ENCODE data around the gene CCNB1. TPM values are rescaled to one million over a fixed set of nuclear protein-coding genes. Genes with fewer than 3 reads are reported as not detected.

CCNB1 gene
- total and polyA plus RNA-seq, 4 donors = 1.0 to 82.5 (median 5.8) TPM

GRCh38 chr5:69131304-69131703 is 35.6 kb upstream of the CCNB1 start:
- H3K36me3 ChIP-seq (ENCODE audit: control insufficient read depth in 4 of 4, insufficient read depth in 3 of 4, low read depth in 1 of 4, low read length in 3 of 4) = peaks cover 2 to 27% (median 22%) of the 10 kb centered on the region in 4 donors
- TF ChIP-seq CTCF (IDR thresholded peaks at IDR 0.05; ENCODE audit: low read depth, low read length, missing input control) (no peak), HNF4G (IDR thresholded peaks at IDR 0.05) (no peak)
- no peak for DNase-seq (ENCODE audit: low spot score)
- no peaks in the 10 kb centered on the region for H3K4me1 ChIP-seq (ENCODE audit: control insufficient read depth in 4 of 4, insufficient read depth in 4 of 4, low read length in 3 of 4)
- no peak overlapping the region for H3K4me3 ChIP-seq (ENCODE audit: low read depth in 1 of 3, low read length in 3 of 3)
- no peaks in the 10 kb centered on the region for H3K27me3 ChIP-seq (ENCODE audit: control insufficient read depth in 4 of 4, insufficient read depth in 4 of 4, low read length in 3 of 4)
- no peak overlapping the region for H3K27ac ChIP-seq (ENCODE audit: low read depth in 1 of 2, low read length in 2 of 2)
- no peaks in the 10 kb centered on the region for H3K9me3 ChIP-seq (ENCODE audit: control insufficient read depth in 4 of 4, low read length in 3 of 4)
- no peak overlapping the region for H3K9ac ChIP-seq (ENCODE audit: low read depth in 1 of 2, low read length in 2 of 2)

GRCh38 chr5:69134126-69134525 is 32.8 kb upstream of the CCNB1 start:
- WGBS = 69% methylated on average over 7 of the region's 7 CpGs
- no peak overlapping the region for H3K4me3 ChIP-seq (ENCODE audit: low read depth in 1 of 3, low read length in 3 of 3)
- peaks cover 0 to 1% (median 0%) of the 10 kb centered on the region in 4 donors for H3K9me3 ChIP-seq (ENCODE audit: control insufficient read depth in 4 of 4, low read length in 3 of 4)
- H3K27me3 ChIP-seq (ENCODE audit: control insufficient read depth in 4 of 4, insufficient read depth in 4 of 4, low read length in 3 of 4) = no peaks in the 10 kb centered on the region
- DNase-seq (ENCODE audit: low spot score) = no peak
- peaks cover 0 to 20% (median 7%) of the 10 kb centered on the region in 4 donors for H3K36me3 ChIP-seq (ENCODE audit: control insufficient read depth in 4 of 4, insufficient read depth in 3 of 4, low read depth in 1 of 4, low read length in 3 of 4)
- TF ChIP-seq MAX (IDR thresholded peaks at IDR 0.05) (no peak), YY1 (IDR thresholded peaks at IDR 0.05) (no peak), ZBTB33 (IDR thresholded peaks at IDR 0.05) (no peak), RAD21 (IDR thresholded peaks at IDR 0.05) (no peak), CTCF (IDR thresholded peaks at IDR 0.05; ENCODE audit: low read depth, low read length, missing input control) (no peak), FOXA1 (IDR thresholded peaks at IDR 0.05) (no peak), HNF4G (IDR thresholded peaks at IDR 0.05) (no peak), HNF4A (conservative IDR thresholded peaks at IDR 0.05) (no peak), EGR1 (IDR thresholded peaks at IDR 0.05; ENCODE audit: low read depth in 2 of 2) (no peak), SP1 (IDR thresholded peaks at IDR 0.05) (no peak), GABPA (IDR thresholded peaks at IDR 0.05 in 1 of 2, conservative IDR thresholded peaks at IDR 0.05 in 1 of 2) (no peak), TAF1 (conservative IDR thresholded peaks at IDR 0.05) (no peak), FOXA2 (IDR thresholded peaks at IDR 0.05) (no peak), RXRA (IDR thresholded peaks at IDR 0.05) (no peak), ATF3 (IDR thresholded peaks at IDR 0.05) (no peak), JUND (IDR thresholded peaks at IDR 0.05) (no peak), NR2F2 (IDR thresholded peaks at IDR 0.05) (no peak), REST (IDR thresholded peaks at IDR 0.05) (no peak)
- no peaks in the 10 kb centered on the region for H3K4me1 ChIP-seq (ENCODE audit: control insufficient read depth in 4 of 4, insufficient read depth in 4 of 4, low read length in 3 of 4)
- no peak overlapping the region for H3K9ac ChIP-seq (ENCODE audit: low read depth in 1 of 2, low read length in 2 of 2)
- no peak overlapping the region for H3K27ac ChIP-seq (ENCODE audit: low read depth in 1 of 2, low read length in 2 of 2)

Measured in liver (tissue), 9 donors.